K562 (cell line): ENCODE data around the gene DTX1.

Experiments
- BCLAF1 ChIP-seq, 2 experiments: fragments of 450-650 bp in 1 of 2; IDR thresholded peaks; 2 replicates each; pipeline ENCODE4 v1.6.1; 2011 to 2017; ENCODE audit warnings: low read depth in 2 of 2, antibody characterized with exemption in 1 of 2, borderline replicate concordance in 1 of 2, low read length in 1 of 2, mild to moderate bottlenecking in 1 of 2, mixed read lengths in 1 of 2; ENCODE audit not compliant: control insufficient read depth in 1 of 2
- BRCA1 ChIP-seq, 2 experiments: fragments of 450-650 bp in 1 of 2; sonication (generic) in 1 of 2; formaldehyde crosslinking in 1 of 2; IDR thresholded peaks; 2 replicates each; pipeline versions ENCODE4 v1.5.0 to v1.6.1; 2017 to 2020; ENCODE audit warnings: mild to moderate bottlenecking in 1 of 2, missing genetic modification reagents in 1 of 2
- CTCF ChIP-seq, 3 experiments: IDR thresholded peaks in 2 of 3; conservative IDR thresholded peaks in 1 of 3; 2 replicates each; pipeline ENCODE4 v1.5.1; 2011 to 2012; ENCODE audit warnings: low read length in 3 of 3, mild to moderate bottlenecking in 3 of 3, control low read depth in 2 of 3, improper control_type of control experiment in 1 of 3, inconsistent platforms in 1 of 3, low read depth in 1 of 3, mixed read lengths in 1 of 3, moderate library complexity in 1 of 3; ENCODE audit not compliant: insufficient read depth in 2 of 3
- KLF10 ChIP-seq: fragments of 250-450 bp; sonication (Bioruptor Pico); IDR thresholded peaks from 2 replicates; pipeline ENCODE4 v1.6.1; 2021; ENCODE audit warnings: matching md5 sums
- POLR2A ChIP-seq: fragments of 450-650 bp; conservative IDR thresholded peaks from 2 replicates; pipeline ENCODE4 v1.6.1; 2016
- RFX1 ChIP-seq: fragments of 450-650 bp; IDR thresholded peaks from 2 replicates; pipeline ENCODE4 v1.6.1; 2016; ENCODE audit warnings: mild to moderate bottlenecking, moderate library complexity
- SIRT6 ChIP-seq: IDR thresholded peaks from one replicate; pipeline ENCODE4 v1.6.1; 2012; ENCODE audit warnings: low read depth, mild to moderate bottlenecking, control low read depth, inconsistent platforms, low read length, moderate library complexity
- SPI1 ChIP-seq: IDR thresholded peaks from 2 replicates; pipeline ENCODE4 v1.6.1; 2011; ENCODE audit warnings: low read depth, low read length, control low read depth, borderline replicate concordance
- ZNF124 ChIP-seq: sonication (generic); formaldehyde crosslinking; IDR thresholded peaks from 2 replicates; pipeline ENCODE4 v1.8.1; 2022; ENCODE audit warnings: missing genetic modification reagents
- ZNF140 ChIP-seq: fragments of 250-450 bp; sonication (Bioruptor Pico); IDR thresholded peaks from 2 replicates; pipeline ENCODE4 v1.8.0; 2021; ENCODE audit warnings: moderate library complexity, mild to moderate bottlenecking, inconsistent platforms
- ZNF609 ChIP-seq: sonication (generic); formaldehyde crosslinking; IDR thresholded peaks from 2 replicates; pipeline ENCODE4 v1.8.1; 2023; ENCODE audit warnings: missing genetic modification reagents, mild to moderate bottlenecking, borderline replicate concordance

GRCh38 chr12:113082486-113083148 is 26.1 kb downstream of the DTX1 start:
- TF ChIP-seq KLF10 (CRISPR knock-in tag) = no peak
- TF ChIP-seq ZNF609 (CRISPR knock-in tag) = no peak
- TF ChIP-seq ZNF124 (CRISPR knock-in tag) = no peak
- no peak for TF ChIP-seq POLR2A
- TF ChIP-seq ZNF140 (CRISPR knock-in tag) = no peak
- TF ChIP-seq BRCA1 (IDR thresholded peaks at IDR 0.05) = no peak
- TF ChIP-seq BRCA1 (CRISPR knock-in tag; IDR thresholded peaks at IDR 0.05) = no peak
- no peak for TF ChIP-seq BCLAF1 (IDR thresholded peaks at IDR 0.05; ENCODE audit: borderline replicate concordance in 1 of 2, control insufficient read depth in 1 of 2, low read depth in 2 of 2, low read length in 1 of 2)
- no peak for TF ChIP-seq SPI1
- TF ChIP-seq CTCF (IDR thresholded peaks at IDR 0.05 in 2 of 3, conservative IDR thresholded peaks at IDR 0.05 in 1 of 3; ENCODE audit: insufficient read depth in 2 of 3, low read depth in 1 of 3, low read length in 3 of 3) = no peak
- TF ChIP-seq RFX1 = no peak
- no peak for TF ChIP-seq SIRT6
